Measurements from ENCODE around the gene OAT.
"Not testable (repeated sequence)": the region's sequence is repeated elsewhere in the genome, so short reads cannot be mapped to it uniquely, and the experiment has no call there.

The OAT gene

GRCh38 chr10:124446830-124447750 is 28.4 kb upstream of the OAT start:
- no peak for DNase-seq

GRCh38 chr10:124441694-124442093 is 23.0 kb upstream of the OAT start:
- DNase-seq = not testable (repeated sequence)

DNA sequence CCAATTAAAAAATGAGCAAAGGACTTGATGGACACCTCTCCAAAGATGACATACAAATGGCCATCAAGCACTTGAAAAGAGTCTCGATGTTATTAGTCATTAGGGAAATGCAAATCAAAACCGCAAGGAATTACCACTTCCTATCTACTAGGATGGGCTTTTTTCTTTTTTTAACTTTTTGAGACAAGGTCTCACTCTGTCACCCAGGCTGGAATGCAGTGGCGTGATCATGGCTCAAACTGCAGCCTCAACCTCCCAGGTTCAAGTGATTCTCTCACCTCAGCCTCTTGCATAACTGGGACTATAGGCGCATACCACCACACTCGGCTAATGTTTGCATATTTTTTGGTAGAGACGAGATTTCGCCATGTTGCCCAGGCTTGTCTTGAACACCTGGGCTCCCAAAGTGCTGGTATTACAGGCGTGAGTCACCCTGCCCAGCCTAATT is 17.5 kb upstream of the OAT start:
- DNase-seq = no peak

DNA sequence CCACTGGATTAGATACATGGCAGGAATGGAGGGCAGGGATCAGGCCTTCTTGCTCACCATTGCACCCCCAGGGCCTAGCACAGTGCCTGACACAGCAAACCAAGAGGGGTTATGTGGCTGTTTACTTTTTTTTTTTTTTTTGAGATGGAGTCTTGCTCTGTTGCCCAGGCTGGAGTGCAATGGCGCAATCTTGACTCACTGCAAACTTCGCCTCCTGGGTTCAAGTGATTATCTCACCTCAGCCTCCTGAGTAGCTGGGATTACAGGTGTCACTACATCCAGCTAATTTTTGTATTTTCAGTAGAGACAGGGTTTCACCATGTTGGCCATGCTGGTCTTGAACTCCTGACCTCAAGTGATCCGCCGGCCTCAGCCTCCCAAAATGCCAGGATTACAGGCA is 17.0 kb upstream of the OAT start:
- not testable (repeated sequence) for DNase-seq

- DNase-seq = no peak
Measured at GRCh38 chr10:124433461-124433860, 14.7 kb upstream of the OAT start.

- DNase-seq = no peak
Measured at GRCh38 chr10:124430077-124430476, 11.4 kb upstream of the OAT start.

- DNase-seq = no peak
Measured at GRCh38 chr10:124429576-124429975, 10.9 kb upstream of the OAT start.

DNA sequence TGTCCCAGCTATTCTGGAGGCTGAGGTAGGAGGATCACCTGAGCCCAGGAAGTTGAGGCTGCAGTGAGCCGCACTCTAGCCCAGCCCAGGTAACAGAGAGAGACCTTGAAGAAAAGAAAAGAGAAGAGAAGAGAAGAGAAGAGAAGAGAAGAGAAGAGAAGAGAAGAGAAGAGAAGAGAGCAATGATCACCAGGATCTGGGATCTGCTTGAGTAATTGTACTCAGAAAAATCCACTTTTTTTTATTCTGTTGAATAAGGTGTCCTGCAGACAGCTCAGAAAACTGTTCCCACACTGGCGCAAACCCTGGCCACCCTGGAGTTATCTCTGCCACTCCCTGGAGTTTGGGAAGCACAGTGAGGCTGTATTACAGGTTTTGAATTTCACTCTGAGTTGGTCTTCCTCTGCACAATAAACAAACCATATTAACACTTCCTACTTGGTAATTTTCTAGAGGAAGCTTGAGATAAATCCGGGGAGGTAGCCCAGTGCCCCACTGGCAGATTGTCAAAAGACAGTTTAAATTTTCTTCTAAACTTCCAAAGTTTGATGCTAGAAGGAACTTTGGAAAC is 9.6 kb upstream of the OAT start:
- no peak for DNase-seq

GRCh38 chr10:124425227-124425962 is 6.7 kb upstream of the OAT start:
- no peak for DNase-seq

DNA sequence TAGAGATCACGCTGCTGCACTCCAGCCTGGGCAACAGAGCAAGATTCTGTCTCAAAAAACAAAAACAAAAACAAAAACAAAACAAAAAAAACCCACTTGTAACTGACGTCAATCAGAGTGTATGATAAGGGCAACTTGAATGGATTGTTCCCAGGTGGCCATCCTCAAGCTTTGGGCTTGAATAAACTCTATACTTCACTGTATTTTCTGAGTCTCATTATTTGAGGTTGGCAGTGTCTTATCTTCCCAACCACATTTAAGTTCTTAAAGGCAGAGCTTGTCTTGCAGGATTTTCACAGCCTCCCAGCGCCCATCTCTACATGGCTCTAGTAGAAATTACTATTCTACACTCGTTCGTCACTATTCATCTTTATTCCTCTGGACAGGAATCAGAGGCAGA is 5.1 kb upstream of the OAT start:
- no peak for DNase-seq

DNA sequence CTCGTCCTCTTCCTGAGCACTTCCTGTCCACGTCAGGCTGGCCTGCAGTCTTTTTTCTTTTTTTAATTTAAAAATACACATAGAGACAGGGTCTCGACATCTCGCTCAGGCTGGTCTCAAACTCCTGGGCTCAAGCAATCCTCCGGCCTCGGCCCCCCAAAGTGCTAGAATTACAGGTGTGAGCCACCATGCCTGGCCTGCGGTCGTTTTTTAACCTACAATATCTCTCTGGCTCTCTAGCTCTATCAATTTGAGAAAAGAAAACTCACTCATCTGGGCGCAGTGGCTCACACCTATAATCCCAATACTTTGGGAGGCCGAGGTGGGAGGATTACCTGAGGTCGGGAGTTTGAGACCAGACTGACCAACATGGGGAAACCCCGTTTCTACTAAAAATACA is 4.0 kb upstream of the OAT start:
- no peak for DNase-seq

DNA sequence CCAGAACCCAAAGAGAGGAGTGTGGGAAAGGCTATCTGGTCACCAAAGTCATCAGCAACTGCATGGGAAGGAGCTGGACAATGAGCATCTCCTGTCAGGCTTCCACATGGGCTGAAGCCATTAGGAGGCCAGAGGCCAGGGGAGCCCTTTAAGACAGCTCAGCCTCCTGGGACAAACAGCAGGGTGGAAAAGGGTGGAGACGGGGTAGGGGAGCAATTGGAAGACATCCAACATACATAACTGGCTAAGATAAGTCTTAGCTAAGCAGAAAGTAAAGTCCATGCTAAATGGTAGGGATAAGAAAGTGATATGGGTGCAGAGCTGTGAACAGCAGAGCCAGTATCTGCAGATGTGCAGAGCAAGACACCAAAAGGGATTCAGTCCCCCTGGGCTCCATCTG is 1.5 kb upstream of the OAT start:
- no peak for DNase-seq

DNA sequence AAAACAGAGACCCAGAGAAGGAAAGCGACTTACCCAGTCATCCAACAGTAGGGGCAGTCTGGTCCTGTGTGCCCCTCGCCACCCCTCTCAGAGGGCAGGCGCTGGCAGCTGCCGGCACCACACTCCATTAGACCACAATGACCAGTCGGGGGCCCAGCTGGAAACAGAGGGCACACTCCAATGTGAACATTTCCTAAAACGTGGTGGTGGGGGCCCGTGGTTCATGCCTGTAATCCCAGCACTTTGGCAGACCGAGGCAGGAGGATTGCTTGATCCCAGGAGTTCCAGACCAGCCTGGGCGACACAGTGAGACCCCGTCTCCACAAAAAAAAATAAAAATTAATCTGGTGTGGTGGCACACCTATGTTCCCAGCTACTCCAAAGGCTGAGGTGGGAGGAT is 912 bp upstream of the OAT start:
- DNase-seq = no peak

- no peak for DNase-seq
Measured at GRCh38 chr10:124417895-124418725, 613 bp downstream of the OAT start.

DNA sequence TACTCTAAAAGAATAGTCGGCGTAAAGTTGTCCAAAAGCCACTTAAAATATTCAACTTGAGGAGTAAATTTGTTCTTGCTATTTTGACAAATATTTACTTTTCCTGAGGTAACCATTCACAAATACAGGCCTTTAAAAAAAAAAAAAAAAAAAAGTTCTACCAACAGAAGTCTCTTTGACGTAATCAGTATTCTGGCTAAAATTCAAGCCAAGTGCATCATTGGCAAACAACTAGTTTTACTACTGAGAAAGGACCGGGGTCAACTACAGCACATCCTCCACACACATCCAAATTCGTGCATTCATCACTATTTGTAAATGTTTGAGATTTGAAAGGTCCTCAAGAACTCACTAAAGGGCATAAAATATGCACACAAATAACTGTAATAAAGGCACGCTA is 2.0 kb downstream of the OAT start:
- no peak for DNase-seq

DNA sequence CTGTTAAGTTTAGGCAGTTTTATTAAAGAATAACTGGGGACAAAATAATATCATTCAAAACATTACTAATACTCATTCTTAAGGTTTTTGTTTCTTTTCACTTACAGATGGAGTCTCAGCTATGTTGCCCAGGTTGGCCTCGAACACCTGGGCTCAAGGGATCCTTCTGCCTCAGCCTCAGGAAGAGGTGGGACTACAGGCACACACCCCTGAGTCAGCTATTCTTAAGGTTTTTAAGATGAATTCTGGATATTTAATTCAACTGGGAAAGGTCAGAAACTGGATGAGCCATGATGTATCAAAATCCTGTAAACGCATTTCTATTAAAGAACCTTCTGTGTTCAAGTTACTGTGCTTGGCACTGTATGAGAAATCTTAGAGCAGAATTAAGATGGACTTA is 3.5 kb downstream of the OAT start:
- no peak for DNase-seq

DNA sequence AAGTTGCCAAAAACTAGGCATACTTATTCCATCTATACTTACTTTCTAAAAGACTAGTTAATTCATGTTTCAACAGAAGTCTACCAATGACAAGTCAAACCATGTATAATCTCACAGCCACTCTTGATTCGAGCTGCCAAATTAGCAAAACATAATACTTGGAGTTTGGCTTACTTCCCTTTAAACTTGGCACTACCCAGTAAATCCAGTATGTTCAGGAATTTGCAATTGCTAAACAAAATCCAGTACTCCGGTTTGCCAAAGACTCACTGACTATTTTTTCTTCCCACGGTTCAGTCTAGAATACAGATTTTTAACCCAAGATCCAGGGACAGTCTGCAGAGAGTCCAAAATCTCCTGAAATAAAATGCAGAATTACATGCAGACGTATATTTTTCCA is 4.6 kb downstream of the OAT start:
- no peak for DNase-seq

GRCh38 chr10:124409696-124410095 is 9.0 kb downstream of the OAT start:
- DNase-seq = no peak

DNA sequence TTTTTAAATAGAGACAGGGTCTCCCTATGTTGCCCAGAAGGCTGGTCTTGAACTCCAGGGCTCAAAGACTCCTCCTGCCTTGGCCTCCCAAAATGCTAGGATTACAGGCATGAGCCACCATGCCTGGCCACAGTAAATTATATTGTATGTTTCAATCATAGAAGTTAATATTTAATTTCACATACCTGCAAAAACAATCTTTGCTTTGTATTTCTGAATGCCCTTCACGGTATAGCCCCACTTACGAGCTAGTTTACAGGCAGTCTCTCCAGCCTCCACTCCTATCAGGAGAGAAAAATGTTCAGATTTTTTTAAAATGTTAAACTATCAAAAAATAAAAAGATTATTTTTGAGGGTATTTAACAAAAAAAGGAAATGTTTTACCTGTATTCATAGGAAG is 10.4 kb downstream of the OAT start:
- DNase-seq = no peak

DNA sequence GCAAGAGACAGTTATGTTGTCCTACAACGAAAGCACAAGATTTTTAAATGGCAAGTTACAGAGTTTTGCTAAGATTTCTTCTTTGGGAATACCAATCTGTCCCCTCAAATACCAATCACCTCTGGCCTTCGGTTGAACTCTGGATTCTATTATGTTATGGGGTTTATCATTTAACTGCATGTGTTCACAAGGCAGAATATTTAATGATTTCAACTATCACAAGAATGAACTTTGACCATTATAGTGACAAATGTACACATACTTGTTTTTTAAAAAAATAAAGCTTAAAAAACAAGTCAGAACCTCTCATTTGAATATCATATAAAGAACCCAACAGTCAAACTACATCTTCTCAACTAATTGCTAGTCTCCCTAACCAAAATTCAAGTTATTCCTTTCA is 11.3 kb downstream of the OAT start:
- DNase-seq = no peak

GRCh38 chr10:124403548-124403947 is 15.2 kb downstream of the OAT start:
- peak; percentile 51 for DNase-seq

DNA sequence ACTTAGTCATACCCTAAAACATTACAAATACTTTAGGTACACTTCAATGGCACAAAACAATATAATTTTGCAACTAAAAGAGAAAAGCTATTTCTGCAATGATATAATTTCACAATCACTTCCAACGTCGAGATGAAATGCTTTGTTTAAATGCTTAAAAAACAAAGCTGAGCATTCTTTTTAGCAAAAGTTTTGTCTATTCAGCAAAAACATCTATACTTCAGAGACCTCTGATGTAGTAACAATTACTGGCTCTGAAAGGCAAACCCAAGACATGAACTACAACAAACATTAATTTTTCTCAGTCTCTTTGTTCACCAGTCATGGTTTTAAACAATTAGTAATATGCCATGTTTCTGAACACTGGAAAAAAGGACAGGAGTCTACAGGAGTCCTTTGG is 16.4 kb downstream of the OAT start:
- DNase-seq = no peak

DNA sequence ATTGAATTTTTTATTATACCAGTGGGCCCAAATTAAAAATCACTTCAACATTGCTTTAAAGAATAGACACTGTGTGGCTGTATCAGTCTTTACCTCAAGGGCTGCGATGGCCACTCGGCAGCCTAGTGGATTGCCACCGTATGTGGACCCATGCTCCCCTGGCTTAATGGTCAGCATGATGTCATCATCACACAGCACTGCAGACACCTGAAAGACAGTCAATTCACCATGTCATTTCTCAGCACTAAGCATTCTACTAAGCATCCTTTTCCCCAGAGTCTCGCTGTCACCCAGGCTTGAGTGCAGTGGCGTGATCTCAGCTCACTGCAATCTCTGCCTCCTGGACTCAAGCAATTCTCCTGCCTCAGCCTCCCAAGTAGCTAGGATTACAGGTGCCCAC is 17.1 kb downstream of the OAT start:
- no peak for DNase-seq
